DLD1 (cell line): ENCODE results near the gene LEMD3.
"Not testable (repeated sequence)": the region's sequence is repeated elsewhere in the genome, so short reads cannot be mapped to it uniquely, and the experiment has no call there.

Source experiments
- in situ Hi-C: cut with HindIII; loops from 2 replicates; pipeline ENCODE4 v1.10.0; 2017; ENCODE audit warnings: low sequenced_read_pairs

LEMD3 gene

GRCh38 chr12:65276916-65277530 is 107.6 kb downstream of the LEMD3 start:
- in situ Hi-C loops: no loop called here

GRCh38 chr12:65277994-65278575 is 108.7 kb downstream of the LEMD3 start:
- in situ Hi-C loops: no loop called here

GRCh38 chr12:65278576-65279368 is 109.4 kb downstream of the LEMD3 start, which contains the start of gene MSRB3:
TSS of gene MSRB3 (plus strand) at chr12:65278683. CDS start at chr12:65308580, 29,897 bp downstream.
- in situ Hi-C loops: no loop called here

GRCh38 chr12:65279369-65280112 is 110.2 kb downstream of the LEMD3 start:
- in situ Hi-C loops: no loop called here

GRCh38 chr12:65280306-65280705 is 110.9 kb downstream of the LEMD3 start:
- in situ Hi-C loops: no loop called here

GRCh38 chr12:65282840-65283239 is 113.5 kb downstream of the LEMD3 start:
- in situ Hi-C loops: no loop called here

- in situ Hi-C loops: not testable (repeated sequence)
Measured at GRCh38 chr12:65285532-65285931, 116.1 kb downstream of the LEMD3 start.

- in situ Hi-C loops: no loop called here
Measured at GRCh38 chr12:65287426-65287825, 118.0 kb downstream of the LEMD3 start.

GRCh38 chr12:65292241-65292640 is 122.9 kb downstream of the LEMD3 start:
- in situ Hi-C loops: no loop called here

- in situ Hi-C loops: no loop called here
Measured at GRCh38 chr12:65293735-65294134, 124.4 kb downstream of the LEMD3 start.

GRCh38 chr12:65294641-65295262 is 125.4 kb downstream of the LEMD3 start:
- in situ Hi-C loops: no loop called here

- in situ Hi-C loops: no loop called here
Measured at GRCh38 chr12:65296508-65297265, 127.3 kb downstream of the LEMD3 start.
